HG03442 (cell line): Measurements from ENCODE around the gene ESRRA.
A peak's percentile ranks its signal among the peaks of the same experiment; 100 is the strongest.

Experiments
- ATAC-seq: cut with Tn5 transposase; IDR thresholded peaks from one replicate; pipeline ENCODE4 v1.9.1; 2021; ENCODE audit warnings: mild to moderate bottlenecking, moderate library complexity; ENCODE audit not compliant: unreplicated experiment

ESRRA gene

GRCh38 chr11:64291262-64291751, 14.0 kb upstream of the ESRRA start, which contains the start of gene KCNK4:
Gene KCNK4 (plus strand): TSS chr11:64291302. CDS start chr11:64293019, 1,717 bp downstream.
- no peak for ATAC-seq

GRCh38 chr11:64291752-64292459, 13.4 kb upstream of the ESRRA start:
- ATAC-seq: no peak

- ATAC-seq: no peak
Observed at GRCh38 chr11:64292460-64293254, 12.7 kb upstream of the ESRRA start.

GRCh38 chr11:64294774-64295173, 10.6 kb upstream of the ESRRA start:
- ATAC-seq: no peak

GRCh38 chr11:64295760-64296159, 9.6 kb upstream of the ESRRA start:
- ATAC-seq: no peak

GRCh38 chr11:64296236-64296635, 9.1 kb upstream of the ESRRA start:
- ATAC-seq: no peak

- ATAC-seq: no peak
Observed at GRCh38 chr11:64296830-64297698, 8.3 kb upstream of the ESRRA start.

GRCh38 chr11:64297699-64298358, 7.5 kb upstream of the ESRRA start:
- no peak for ATAC-seq

- no peak for ATAC-seq
Observed at GRCh38 chr11:64298966-64299846, 6.1 kb upstream of the ESRRA start.

- no peak for ATAC-seq
Observed at GRCh38 chr11:64299847-64300648, 5.3 kb upstream of the ESRRA start, which contains the start of gene CATSPERZ. Gene CATSPERZ (plus strand): TSS chr11:64300358. CDS start chr11:64300411, 53 bp downstream.

- no peak for ATAC-seq
Observed at GRCh38 chr11:64303109-64304031, 2.0 kb upstream of the ESRRA start.

GRCh38 chr11:64304032-64304315, 1.4 kb upstream of the ESRRA start:
- no peak for ATAC-seq

- ATAC-seq: peak; percentile 24
Observed at GRCh38 chr11:64304316-64305072, 830 bp upstream of the ESRRA start.

- ATAC-seq: peak; percentile 23
Observed at GRCh38 chr11:64305691-64306562, 603 bp downstream of the ESRRA start.

GRCh38 chr11:64306563-64306875, 1.2 kb downstream of the ESRRA start:
- ATAC-seq: no peak

GRCh38 chr11:64306876-64307622, 1.7 kb downstream of the ESRRA start:
- no peak for ATAC-seq
